ENCODE results near the gene COL4A5. TPM values are rescaled to one million over a fixed set of nuclear protein-coding genes. Genes with fewer than 3 reads are reported as not detected.

Gene COL4A5
- total RNA-seq, 1 experiment from 2014 or later, result 138 TPM

DNA sequence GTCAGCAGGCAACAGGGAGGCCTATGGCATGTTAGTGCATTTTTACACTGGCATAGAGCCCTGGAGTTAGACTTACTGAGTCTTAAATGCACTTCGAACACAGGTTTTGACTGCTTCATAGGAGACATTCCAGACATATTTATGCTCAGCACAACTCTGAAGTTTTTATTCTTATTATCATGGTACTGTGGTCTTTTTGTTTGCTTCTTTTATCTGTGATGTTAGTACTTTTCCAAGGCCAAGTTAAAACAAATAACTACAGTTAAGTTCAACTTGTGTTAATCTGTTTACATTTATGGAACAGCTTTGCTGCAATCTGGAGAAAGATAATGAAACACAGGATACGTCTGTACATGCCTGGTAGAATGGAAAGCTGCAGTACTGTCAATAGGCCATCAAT is 76.5 kb downstream of the COL4A5 start:
- ChIA-PET CTCF (no interaction called here), POLR2A (interaction anchor here (0.8 to 3.5 kb wide), 5 partner anchors 9 to 118 kb away, joined by 3 to 17 read pairs (median 3); partner anchors contain the start of genes COL4A5 and COL4A6)
- H3K4me3 Mint-ChIP-seq (ENCODE audit: unreplicated experiment), result peak overlapping the region; percentile 41
- BruUV-seq (replicated peaks), result no TSS peak
- DNase-seq (ENCODE audit: unreplicated experiment), result no peak
- H3K36me3 Mint-ChIP-seq (ENCODE audit: insufficient read depth, unreplicated experiment), result peaks cover 14% of the 10 kb centered on the region
- intact Hi-C loops (cut with micrococcal nuclease), result no loop called here
- no peaks in the 10 kb centered on the region for H3K4me1 Mint-ChIP-seq (ENCODE audit: insufficient read depth, unreplicated experiment)
- H3K27ac Mint-ChIP-seq (ENCODE audit: low read depth, unreplicated experiment), result peak overlapping the region; percentile 91
- no peak for TF ChIP-seq CTCF (IDR thresholded peaks at IDR 0.05; ENCODE audit: unreplicated experiment)
- H3K9me3 Mint-ChIP-seq (ENCODE audit: unreplicated experiment), result no peaks in the 10 kb centered on the region
- H3K27me3 Mint-ChIP-seq (ENCODE audit: insufficient read depth, unreplicated experiment), result peaks cover 51% of the 10 kb centered on the region

DNA sequence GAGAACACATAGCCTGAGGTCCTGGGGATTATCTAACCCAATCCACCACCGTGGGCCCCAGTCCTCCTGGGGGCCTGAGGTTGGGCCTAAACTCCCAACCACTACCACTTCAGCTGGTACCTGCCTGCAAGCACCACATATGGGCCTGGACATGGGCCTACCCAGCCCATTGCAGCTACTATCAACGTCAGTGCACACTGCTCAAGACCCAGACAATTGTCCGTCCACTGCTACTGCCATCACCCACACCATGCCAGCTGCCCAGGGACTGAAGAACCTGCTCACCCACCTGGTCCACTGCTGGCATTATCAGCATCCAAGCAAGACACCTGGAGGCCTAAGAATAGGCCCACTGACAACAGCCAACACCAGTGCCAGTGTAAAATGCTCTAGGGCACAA is 88.1 kb downstream of the COL4A5 start:
- no peak for DNase-seq (ENCODE audit: unreplicated experiment)
- no peak for TF ChIP-seq CTCF (IDR thresholded peaks at IDR 0.05; ENCODE audit: unreplicated experiment)
- CTCF ChIA-PET, result interaction anchor here (0.5 to 0.6 kb wide), 2 partner anchors 10 to 220 kb away, joined by 3 read pairs; no protein-coding TSS in a partner anchor
- peaks cover 83% of the 10 kb centered on the region for H3K27me3 Mint-ChIP-seq (ENCODE audit: insufficient read depth, unreplicated experiment)
- POLR2A ChIA-PET, result interaction anchor here (0.6 kb wide), 1 partner anchor 308 kb away, joined by 4 read pairs; no protein-coding TSS in a partner anchor
- no peak overlapping the region for H3K27ac Mint-ChIP-seq (ENCODE audit: low read depth, unreplicated experiment)
- H3K36me3 Mint-ChIP-seq (ENCODE audit: insufficient read depth, unreplicated experiment), result peaks cover 39% of the 10 kb centered on the region
- BruUV-seq (replicated peaks), result no TSS peak
- H3K9me3 Mint-ChIP-seq (ENCODE audit: unreplicated experiment), result peaks cover 5% of the 10 kb centered on the region
- intact Hi-C loops (cut with micrococcal nuclease), result no loop called here
- no peak overlapping the region for H3K4me3 Mint-ChIP-seq (ENCODE audit: unreplicated experiment)
- no peaks in the 10 kb centered on the region for H3K4me1 Mint-ChIP-seq (ENCODE audit: insufficient read depth, unreplicated experiment)

DNA sequence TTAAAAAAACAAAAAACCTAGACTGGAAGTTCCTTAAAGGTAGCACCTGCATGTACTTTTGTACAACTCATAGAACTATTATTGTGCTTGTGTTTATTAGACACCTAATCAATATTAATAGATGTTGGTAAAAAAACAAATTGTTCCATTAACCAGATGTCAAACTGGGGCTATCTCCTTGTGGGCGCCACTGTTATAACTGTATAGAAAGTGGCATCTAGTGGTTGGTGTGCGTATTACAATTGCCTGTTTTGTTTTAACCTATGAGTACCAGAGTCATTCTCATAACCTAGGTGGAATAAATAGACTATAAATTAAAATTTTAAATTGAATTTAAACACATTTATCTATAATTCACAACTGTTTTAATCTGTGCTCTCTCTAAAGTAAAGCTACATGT is 97.4 kb downstream of the COL4A5 start:
- Mint-ChIP-seq H3K4me1 (ENCODE audit: insufficient read depth, unreplicated experiment) (no peaks in the 10 kb centered on the region), H3K27me3 (ENCODE audit: insufficient read depth, unreplicated experiment) (peaks cover 59% of the 10 kb centered on the region), H3K4me3 (ENCODE audit: unreplicated experiment) (no peak overlapping the region), H3K36me3 (ENCODE audit: insufficient read depth, unreplicated experiment) (peaks cover 15% of the 10 kb centered on the region), H3K27ac (ENCODE audit: low read depth, unreplicated experiment) (no peak overlapping the region), H3K9me3 (ENCODE audit: unreplicated experiment) (no peaks in the 10 kb centered on the region)
- DNase-seq (ENCODE audit: unreplicated experiment), result peak; percentile 56
- intact Hi-C loops (cut with micrococcal nuclease), result loop anchor here (1.0 to 5.0 kb wide), 3 partner anchors 240 to 338 kb away; no protein-coding TSS in a partner anchor
- no TSS peak for BruUV-seq (replicated peaks)
- TF ChIP-seq CTCF (IDR thresholded peaks at IDR 0.05; ENCODE audit: unreplicated experiment), result peak; percentile 71
- ChIA-PET POLR2A (interaction anchor here (1.7 kb wide), 1 partner anchor 139 kb away, joined by 5 read pairs; no protein-coding TSS in a partner anchor), CTCF (interaction anchor here (0.5 to 3.7 kb wide), 7 partner anchors 10 to 373 kb away, joined by 3 to 34 read pairs (median 3); no protein-coding TSS in a partner anchor)

DNA sequence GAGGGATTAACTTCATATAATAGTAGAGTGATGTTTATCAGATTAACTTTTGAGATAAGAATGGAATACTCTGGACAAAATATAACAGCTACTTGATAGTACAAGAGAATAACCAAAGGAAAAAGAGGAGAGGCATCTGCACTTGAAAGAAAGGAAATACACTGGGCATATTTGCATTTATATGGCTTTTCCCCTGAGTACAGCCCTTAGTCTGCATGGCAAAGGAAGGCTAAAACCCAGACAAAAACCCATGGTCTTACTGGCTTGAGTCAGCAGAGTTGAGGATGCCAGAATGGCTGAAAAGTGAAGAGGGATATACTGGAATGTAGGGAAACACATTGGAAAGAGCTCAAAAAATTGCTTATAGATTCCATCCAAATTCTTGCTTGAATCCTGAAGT is 101.6 kb downstream of the COL4A5 start:
- H3K4me3 Mint-ChIP-seq (ENCODE audit: unreplicated experiment), result no peak overlapping the region
- no peaks in the 10 kb centered on the region for H3K9me3 Mint-ChIP-seq (ENCODE audit: unreplicated experiment)
- no peak for TF ChIP-seq CTCF (IDR thresholded peaks at IDR 0.05; ENCODE audit: unreplicated experiment)
- intact Hi-C loops (cut with micrococcal nuclease), result no loop called here
- no peaks in the 10 kb centered on the region for H3K4me1 Mint-ChIP-seq (ENCODE audit: insufficient read depth, unreplicated experiment)
- no TSS peak for BruUV-seq (replicated peaks)
- peaks cover 23% of the 10 kb centered on the region for H3K36me3 Mint-ChIP-seq (ENCODE audit: insufficient read depth, unreplicated experiment)
- POLR2A ChIA-PET, result no interaction called here
- peaks cover 43% of the 10 kb centered on the region for H3K27me3 Mint-ChIP-seq (ENCODE audit: insufficient read depth, unreplicated experiment)
- no peak overlapping the region for H3K27ac Mint-ChIP-seq (ENCODE audit: low read depth, unreplicated experiment)
- no peak for DNase-seq (ENCODE audit: unreplicated experiment)
- CTCF ChIA-PET, result interaction anchor here (1.3 kb wide), 1 partner anchor 317 kb away, joined by 5 read pairs; no protein-coding TSS in a partner anchor

Measured in MCF 10A (cell line).